ENCODE measurements around the gene SSBP3. TPM values are rescaled to one million over a fixed set of nuclear protein-coding genes. Genes with fewer than 3 reads are reported as not detected.

Gene SSBP3
- total RNA-seq, 1 donor from 2014 or later: 51.0 TPM

- no peak for DNase-seq (ENCODE audit: low spot score in 2 of 2)
- Histone ChIP-seq H3K27ac (no peak overlapping the region), H3K36me3 (no peaks in the 10 kb centered on the region), H3K27me3 (no peaks in the 10 kb centered on the region), H3K4me3 (no peak overlapping the region), H3K9me3 (no peaks in the 10 kb centered on the region), H3K4me1 (peaks cover 0 to 4% of the 10 kb centered on the region in 2 donors)
- TF ChIP-seq, protein P1, sequence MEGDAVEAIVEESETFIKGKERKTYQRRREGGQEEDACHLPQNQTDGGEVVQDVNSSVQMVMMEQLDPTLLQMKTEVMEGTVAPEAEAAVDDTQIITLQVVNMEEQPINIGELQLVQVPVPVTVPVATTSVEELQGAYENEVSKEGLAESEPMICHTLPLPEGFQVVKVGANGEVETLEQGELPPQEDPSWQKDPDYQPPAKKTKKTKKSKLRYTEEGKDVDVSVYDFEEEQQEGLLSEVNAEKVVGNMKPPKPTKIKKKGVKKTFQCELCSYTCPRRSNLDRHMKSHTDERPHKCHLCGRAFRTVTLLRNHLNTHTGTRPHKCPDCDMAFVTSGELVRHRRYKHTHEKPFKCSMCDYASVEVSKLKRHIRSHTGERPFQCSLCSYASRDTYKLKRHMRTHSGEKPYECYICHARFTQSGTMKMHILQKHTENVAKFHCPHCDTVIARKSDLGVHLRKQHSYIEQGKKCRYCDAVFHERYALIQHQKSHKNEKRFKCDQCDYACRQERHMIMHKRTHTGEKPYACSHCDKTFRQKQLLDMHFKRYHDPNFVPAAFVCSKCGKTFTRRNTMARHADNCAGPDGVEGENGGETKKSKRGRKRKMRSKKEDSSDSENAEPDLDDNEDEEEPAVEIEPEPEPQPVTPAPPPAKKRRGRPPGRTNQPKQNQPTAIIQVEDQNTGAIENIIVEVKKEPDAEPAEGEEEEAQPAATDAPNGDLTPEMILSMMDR (IDR thresholded peaks at IDR 0.05): no peak
- intact Hi-C loops (cut with DNase I): no loop called here
Measured at GRCh38 chr1:54370287-54370989, 35.8 kb downstream of the SSBP3 start.

- no peaks in the 10 kb centered on the region for H3K27me3 ChIP-seq
- DNase-seq (ENCODE audit: low spot score in 2 of 2): no peak
- TF ChIP-seq, protein P1 (IDR thresholded peaks at IDR 0.05): no peak
- H3K27ac ChIP-seq: no peak overlapping the region
- H3K36me3 ChIP-seq: no peaks in the 10 kb centered on the region
- H3K4me3 ChIP-seq: no peak overlapping the region
- no peaks in the 10 kb centered on the region for H3K4me1 ChIP-seq
- no peaks in the 10 kb centered on the region for H3K9me3 ChIP-seq
- intact Hi-C loops (cut with DNase I): no loop called here
Measured at GRCh38 chr1:54367613-54368012, 38.6 kb downstream of the SSBP3 start.

DNA sequence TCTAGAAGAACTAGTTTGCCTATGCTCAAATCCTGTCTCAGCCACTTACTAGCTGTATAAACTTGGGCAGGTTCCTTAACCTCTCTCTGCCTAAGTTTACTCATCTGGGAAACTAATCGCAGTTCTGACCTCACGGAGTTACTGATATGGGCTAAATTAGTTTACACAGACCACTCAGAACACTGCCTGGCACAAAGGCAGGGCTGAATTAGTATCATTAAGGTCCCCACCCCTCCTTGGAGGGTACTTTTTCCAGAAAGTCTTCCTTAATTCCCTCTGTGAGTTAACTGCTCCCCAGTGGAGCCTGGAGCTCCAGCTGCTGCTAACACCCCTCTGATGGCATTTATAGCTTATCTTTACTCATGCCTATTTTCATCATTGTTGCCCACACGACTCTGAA is 40.3 kb downstream of the SSBP3 start:
- H3K27me3 ChIP-seq: no peaks in the 10 kb centered on the region
- H3K27ac ChIP-seq: no peak overlapping the region
- TF ChIP-seq, protein P1 (IDR thresholded peaks at IDR 0.05): no peak
- intact Hi-C loops (cut with DNase I): no loop called here
- H3K9me3 ChIP-seq: no peaks in the 10 kb centered on the region
- H3K4me1 ChIP-seq: no peaks in the 10 kb centered on the region
- H3K36me3 ChIP-seq: no peaks in the 10 kb centered on the region
- H3K4me3 ChIP-seq: no peak overlapping the region
- no peak for DNase-seq (ENCODE audit: low spot score in 2 of 2)

DNA sequence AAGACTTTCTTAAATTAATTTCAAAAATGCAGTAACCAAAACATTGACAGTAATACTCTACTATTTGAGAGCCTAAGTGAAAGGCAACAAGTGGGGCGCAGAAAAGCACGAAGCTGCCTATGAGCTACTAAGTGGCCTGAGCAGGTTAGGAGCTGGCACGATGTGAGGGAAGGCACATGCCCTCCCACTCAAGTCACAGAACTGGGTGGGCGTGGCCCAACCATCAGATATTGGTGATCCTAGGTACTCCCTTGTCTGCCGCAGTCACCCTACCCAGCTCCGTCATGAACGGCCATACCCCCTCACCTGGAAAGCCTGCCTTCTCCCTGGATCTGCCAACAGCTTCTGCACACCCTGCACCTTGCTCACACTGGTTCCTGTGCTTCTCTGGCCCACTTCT is 40.8 kb downstream of the SSBP3 start:
- H3K27ac ChIP-seq: no peak overlapping the region
- no peaks in the 10 kb centered on the region for H3K9me3 ChIP-seq
- no peaks in the 10 kb centered on the region for H3K27me3 ChIP-seq
- no peaks in the 10 kb centered on the region for H3K36me3 ChIP-seq
- DNase-seq (ENCODE audit: low spot score in 2 of 2): no peak
- intact Hi-C loops (cut with DNase I): no loop called here
- TF ChIP-seq, protein P1 (IDR thresholded peaks at IDR 0.05): no peak
- H3K4me1 ChIP-seq: no peaks in the 10 kb centered on the region
- H3K4me3 ChIP-seq: no peak overlapping the region

GRCh38 chr1:54364995-54365394 is 41.2 kb downstream of the SSBP3 start:
- TF ChIP-seq, protein P1 (IDR thresholded peaks at IDR 0.05): no peak
- Histone ChIP-seq H3K4me3 (no peak overlapping the region), H3K36me3 (no peaks in the 10 kb centered on the region), H3K27me3 (no peaks in the 10 kb centered on the region), H3K4me1 (no peaks in the 10 kb centered on the region), H3K27ac (no peak overlapping the region), H3K9me3 (no peaks in the 10 kb centered on the region)
- intact Hi-C loops (cut with DNase I): no loop called here
- DNase-seq (ENCODE audit: low spot score in 2 of 2): no peak

DNA sequence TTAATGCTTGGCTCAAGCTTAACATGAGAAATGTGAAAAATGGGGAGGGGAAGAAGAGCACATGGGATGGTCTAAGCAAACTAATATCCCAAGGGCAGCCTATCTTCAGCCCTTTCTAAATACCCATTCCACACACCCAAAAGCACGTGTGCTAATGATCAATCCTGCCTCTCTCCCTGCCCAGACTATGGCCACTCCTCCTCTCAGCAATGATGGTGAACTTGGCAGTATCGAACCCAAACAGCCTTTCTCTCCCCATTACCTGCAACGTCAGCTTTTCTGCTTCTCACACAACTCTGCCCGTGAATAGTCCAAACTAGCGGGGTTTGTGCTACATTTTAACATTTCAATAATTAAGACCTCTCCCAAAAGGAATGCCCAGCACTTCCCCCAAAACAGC is 41.6 kb downstream of the SSBP3 start:
- no peak overlapping the region for H3K27ac ChIP-seq
- H3K36me3 ChIP-seq: no peaks in the 10 kb centered on the region
- H3K9me3 ChIP-seq: no peaks in the 10 kb centered on the region
- H3K27me3 ChIP-seq: no peaks in the 10 kb centered on the region
- TF ChIP-seq, protein P1 (IDR thresholded peaks at IDR 0.05): no peak
- no peak overlapping the region for H3K4me3 ChIP-seq
- intact Hi-C loops (cut with DNase I): no loop called here
- DNase-seq (ENCODE audit: low spot score in 2 of 2): no peak
- H3K4me1 ChIP-seq: no peaks in the 10 kb centered on the region
